ENCODE results near the gene C4BPB. TPM values are rescaled to one million over a fixed set of nuclear protein-coding genes. Genes with fewer than 3 reads are reported as not detected.

Gene C4BPB
- total RNA-seq, 1 donor from 2014 or later, result 6.6 TPM

GRCh38 chr1:207060596-207060995, 28.1 kb upstream of the C4BPB start:
- no peak overlapping the region for H3K27ac Mint-ChIP-seq (ENCODE audit: unreplicated experiment)
- no peaks in the 10 kb centered on the region for H3K9me3 Mint-ChIP-seq (ENCODE audit: unreplicated experiment)
- peaks cover 16% of the 10 kb centered on the region for H3K36me3 Mint-ChIP-seq (ENCODE audit: low read depth, unreplicated experiment)
- peaks cover 6% of the 10 kb centered on the region for H3K4me1 Mint-ChIP-seq (ENCODE audit: unreplicated experiment)
- no peak for DNase-seq (ENCODE audit: low spot score)
- H3K27me3 Mint-ChIP-seq (ENCODE audit: unreplicated experiment), result no peaks in the 10 kb centered on the region
- no peak overlapping the region for H3K4me3 Mint-ChIP-seq (ENCODE audit: unreplicated experiment)
- TF ChIP-seq CTCF (IDR thresholded peaks at IDR 0.05; ENCODE audit: unreplicated experiment), result no peak

GRCh38 chr1:207062058-207062457, 26.6 kb upstream of the C4BPB start:
- DNase-seq (ENCODE audit: low spot score), result no peak
- H3K4me3 Mint-ChIP-seq (ENCODE audit: unreplicated experiment), result no peak overlapping the region
- H3K27me3 Mint-ChIP-seq (ENCODE audit: unreplicated experiment), result no peaks in the 10 kb centered on the region
- peaks cover 16% of the 10 kb centered on the region for H3K36me3 Mint-ChIP-seq (ENCODE audit: low read depth, unreplicated experiment)
- no peak overlapping the region for H3K27ac Mint-ChIP-seq (ENCODE audit: unreplicated experiment)
- H3K9me3 Mint-ChIP-seq (ENCODE audit: unreplicated experiment), result no peaks in the 10 kb centered on the region
- no peak for TF ChIP-seq CTCF (IDR thresholded peaks at IDR 0.05; ENCODE audit: unreplicated experiment)
- no peaks in the 10 kb centered on the region for H3K4me1 Mint-ChIP-seq (ENCODE audit: unreplicated experiment)

- Mint-ChIP-seq H3K36me3 (ENCODE audit: low read depth, unreplicated experiment) (peaks cover 16% of the 10 kb centered on the region), H3K27ac (ENCODE audit: unreplicated experiment) (no peak overlapping the region), H3K9me3 (ENCODE audit: unreplicated experiment) (no peaks in the 10 kb centered on the region), H3K4me3 (ENCODE audit: unreplicated experiment) (no peak overlapping the region), H3K4me1 (ENCODE audit: unreplicated experiment) (no peaks in the 10 kb centered on the region), H3K27me3 (ENCODE audit: unreplicated experiment) (no peaks in the 10 kb centered on the region)
- no peak for DNase-seq (ENCODE audit: low spot score)
- TF ChIP-seq CTCF (IDR thresholded peaks at IDR 0.05; ENCODE audit: unreplicated experiment), result no peak
These were observed 25.6 kb upstream of the C4BPB start for GRCh38 chr1:207063014-207063413.

GRCh38 chr1:207064561-207064960, 24.1 kb upstream of the C4BPB start:
- Mint-ChIP-seq H3K4me1 (ENCODE audit: unreplicated experiment) (peaks cover 5% of the 10 kb centered on the region), H3K36me3 (ENCODE audit: low read depth, unreplicated experiment) (peaks cover 23% of the 10 kb centered on the region), H3K9me3 (ENCODE audit: unreplicated experiment) (no peaks in the 10 kb centered on the region), H3K27me3 (ENCODE audit: unreplicated experiment) (peaks cover 5% of the 10 kb centered on the region), H3K4me3 (ENCODE audit: unreplicated experiment) (no peak overlapping the region), H3K27ac (ENCODE audit: unreplicated experiment) (no peak overlapping the region)
- no peak for DNase-seq (ENCODE audit: low spot score)
- no peak for TF ChIP-seq CTCF (IDR thresholded peaks at IDR 0.05; ENCODE audit: unreplicated experiment)

- Mint-ChIP-seq H3K36me3 (ENCODE audit: low read depth, unreplicated experiment) (peaks cover 29% of the 10 kb centered on the region), H3K9me3 (ENCODE audit: unreplicated experiment) (no peaks in the 10 kb centered on the region), H3K4me3 (ENCODE audit: unreplicated experiment) (no peak overlapping the region), H3K4me1 (ENCODE audit: unreplicated experiment) (peaks cover 12% of the 10 kb centered on the region), H3K27me3 (ENCODE audit: unreplicated experiment) (peaks cover 5% of the 10 kb centered on the region), H3K27ac (ENCODE audit: unreplicated experiment) (no peak overlapping the region)
- no peak for TF ChIP-seq CTCF (IDR thresholded peaks at IDR 0.05; ENCODE audit: unreplicated experiment)
- no peak for DNase-seq (ENCODE audit: low spot score)
These were observed 21.5 kb upstream of the C4BPB start for GRCh38 chr1:207067185-207067584.
